K562 (cell line): Measurements from ENCODE around the gene BRD7. TPM values are rescaled to one million over a fixed set of nuclear protein-coding genes. Genes with fewer than 3 reads are reported as not detected.
A peak's percentile ranks its signal among the peaks of the same experiment; 100 is the strongest.

ENCODE experiments used
- CGGBP1 ChIP-seq: fragments of 250-450 bp; sonication (Bioruptor Pico); IDR thresholded peaks from 2 replicates; pipeline ENCODE4 v1.9.0; 2021; ENCODE audit warnings: mild to moderate bottlenecking
- ELK3 ChIP-seq: fragments of 450-650 bp; formaldehyde crosslinking; IDR thresholded peaks from 2 replicates; pipeline ENCODE4 v1.4.0; 2020; ENCODE audit warnings: mild to moderate bottlenecking
- ERF ChIP-seq: fragments of 450-650 bp; formaldehyde crosslinking; IDR thresholded peaks from 2 replicates; pipeline ENCODE4 v1.4.0; 2020; ENCODE audit warnings: mild to moderate bottlenecking, mixed read lengths
- ESRRB ChIP-seq: fragments of 250-450 bp; sonication (Bioruptor Pico); IDR thresholded peaks from 2 replicates; pipeline ENCODE4 v1.5.0; 2020; ENCODE audit warnings: mild to moderate bottlenecking, moderate library complexity, borderline replicate concordance
- ETV5 ChIP-seq: sonication (generic); formaldehyde crosslinking; IDR thresholded peaks from 2 replicates; pipeline ENCODE4 v1.4.0; 2020; ENCODE audit warnings: low read depth, mild to moderate bottlenecking, missing genetic modification reagents
- FOXA1 ChIP-seq: fragments of 450-650 bp; IDR thresholded peaks from 2 replicates; pipeline ENCODE4 v1.6.1; 2016; ENCODE audit warnings: mild to moderate bottlenecking, borderline replicate concordance
- GTF2E2 ChIP-seq: fragments of 200-800 bp; sonication (Bioruptor generic); IDR thresholded peaks from 2 replicates; pipeline ENCODE4 v1.6.1; 2016; ENCODE audit warnings: missing genetic modification characterization, missing compliant biosample characterization
- HMGXB4 ChIP-seq: sonication (generic); formaldehyde crosslinking; IDR thresholded peaks from 2 replicates; pipeline ENCODE4 v1.8.1; 2023; ENCODE audit warnings: mild to moderate bottlenecking, missing genetic modification reagents
- PHF8 ChIP-seq: fragments of 200-600 bp; sonication (generic); IDR thresholded peaks from 2 replicates; pipeline ENCODE4 v1.6.1; 2012; ENCODE audit warnings: mixed run types, mild to moderate bottlenecking, inconsistent platforms, low read length, moderate library complexity, borderline replicate concordance
- RBM25 ChIP-seq: fragments of 200-400 bp; formaldehyde crosslinking; IDR thresholded peaks from 2 replicates; pipeline ENCODE4 v1.6.1; 2018; ENCODE audit warnings: low read length, low read depth, moderate library complexity; ENCODE audit not compliant: severe bottlenecking
- RCOR1 ChIP-seq, 2 experiments: IDR thresholded peaks; 2 replicates each; pipeline ENCODE4 v1.6.1; 2012; ENCODE audit warnings: low read depth in 2 of 2, low read length in 2 of 2, borderline replicate concordance in 1 of 2, improper control_type of control experiment in 1 of 2
- SNRNP70 ChIP-seq: fragments of 200-400 bp; formaldehyde crosslinking; optimal IDR thresholded peaks from 2 replicates; pipeline ENCODE3; 2017; ENCODE audit warnings: low read depth, low read length
- TAF9B ChIP-seq: fragments of 450-650 bp; IDR thresholded peaks from 2 replicates; pipeline ENCODE4 v1.6.1; 2018; ENCODE audit warnings: mild to moderate bottlenecking; ENCODE audit not compliant: partially characterized antibody
- ZFPM2 ChIP-seq: fragments of 250-450 bp; sonication (Bioruptor Pico); IDR thresholded peaks from 2 replicates; pipeline ENCODE4 v1.5.1; 2022; ENCODE audit warnings: mild to moderate bottlenecking
- ZNF318 ChIP-seq, 2 experiments: fragments of 450-650 bp; IDR thresholded peaks; 2 replicates each; pipeline ENCODE4 v1.6.1; 2016; ENCODE audit warnings: mild to moderate bottlenecking in 2 of 2, borderline replicate concordance in 1 of 2, low read depth in 1 of 2, moderate library complexity in 1 of 2
- polyA plus RNA-seq, 8 experiments: library from polyadenylated mRNA; depleted of rRNA in 4 of 8; stranded (reverse) in 5 of 8; unstranded in 3 of 8; fragments of >200 nt; fragmentation: Nextera tagmentation in 2 of 8; fragmentation: Illumina TruSeq in 1 of 8; extraction: Ambion mirVana in 2 of 8; extraction: Trizol in 1 of 8; gene quantifications; 2 replicates each; pipeline versions ENCODE4 v1.2.1 to v1.2.3, GENCODE V29; 2011 to 2014; ENCODE audit warnings: inconsistent platforms in 1 of 8, missing spikeins in 1 of 8
- total RNA-seq, 7 experiments: library from RNA; depleted of rRNA in 6 of 7; stranded (reverse); fragments of >200 nt in 6 of 7; fragmentation: Illumina TruSeq in 2 of 7; extraction: Trizol in 2 of 7; gene quantifications; 2 replicates each; pipeline versions ENCODE4 v1.2.1 to v1.2.3, GENCODE V29; 2011 to 2021; ENCODE audit warnings: low replicate concordance in 1 of 7

The BRD7 gene
- total and polyA plus RNA-seq, 9 of the 15 experiments (the other 6 are each of a cell fraction or from before 2014, with no cell fraction given), result 20.6 to 101 (median 68.7) TPM

GRCh38 chr16:50266337-50267091 lies 102.3 kb downstream of the BRD7 start, which contains the start of gene ADCY7 (continued):
- TF ChIP-seq SNRNP70 (no peak), RBM25 (no peak), ESRRB (CRISPR knock-in tag) (no peak), RCOR1 (IDR thresholded peaks at IDR 0.05; ENCODE audit: borderline replicate concordance in 1 of 2, low read depth in 2 of 2, low read length in 2 of 2) (peak in 1 of 2 experiments; percentile 16; a peak in 1 of 4 replicates), GTF2E2 (tag) (0 out of 2 replicates have a peak, but pooled peaks have one; percentile 21), FOXA1 (no peak), ETV5 (peak; percentile 82), TAF9B (peak; percentile 58), CGGBP1 (CRISPR knock-in tag) (0 out of 2 replicates have a peak, but pooled peaks have one; percentile 3), ELK3 (no peak), ZFPM2 (CRISPR knock-in tag) (no peak), PHF8 (peak; percentile 53; the same call in 1 of the 2 replicates), ERF (CRISPR knock-in tag) (no peak), ZNF318 (IDR thresholded peaks at IDR 0.05; ENCODE audit: borderline replicate concordance in 1 of 2, low read depth in 1 of 2) (no peak), HMGXB4 (CRISPR knock-in tag) (no peak)
